GM21723 (cell line): ENCODE results near the gene BACH2.
"Not testable (repeated sequence)": the region's sequence is repeated elsewhere in the genome, so short reads cannot be mapped to it uniquely, and the experiment has no call there.

ENCODE experiments used
- ATAC-seq: cut with Tn5 transposase; IDR thresholded peaks from one replicate; pipeline ENCODE4 v1.9.1; 2021; ENCODE audit warnings: mild to moderate bottlenecking, moderate library complexity; ENCODE audit not compliant: unreplicated experiment

BACH2 gene

GRCh38 chr6:90044833-90045381, 251.7 kb downstream of the BACH2 start:
- no peak for ATAC-seq

GRCh38 chr6:90044182-90044832, 252.3 kb downstream of the BACH2 start:
- ATAC-seq: no peak

- no peak for ATAC-seq
Observed at GRCh38 chr6:90040931-90041330, 255.7 kb downstream of the BACH2 start.

- no peak for ATAC-seq
Observed at GRCh38 chr6:90039911-90040310, 256.7 kb downstream of the BACH2 start.

- ATAC-seq: no peak
Observed at GRCh38 chr6:90038961-90039653, 257.5 kb downstream of the BACH2 start.

- no peak for ATAC-seq
Observed at GRCh38 chr6:90036963-90037362, 259.7 kb downstream of the BACH2 start.

GRCh38 chr6:90035047-90035723, 261.5 kb downstream of the BACH2 start:
- no peak for ATAC-seq

GRCh38 chr6:90033746-90034271, 262.8 kb downstream of the BACH2 start:
- no peak for ATAC-seq

GRCh38 chr6:90032489-90033212, 264.0 kb downstream of the BACH2 start:
- ATAC-seq: not testable (repeated sequence)

- no peak for ATAC-seq
Observed at GRCh38 chr6:90028995-90029635, 267.5 kb downstream of the BACH2 start.

GRCh38 chr6:90028066-90028778, 268.4 kb downstream of the BACH2 start:
- no peak for ATAC-seq

GRCh38 chr6:90026216-90026615, 270.4 kb downstream of the BACH2 start:
- ATAC-seq: no peak

GRCh38 chr6:90025523-90026061, 271.1 kb downstream of the BACH2 start:
- ATAC-seq: no peak

GRCh38 chr6:90024633-90025032, 272.0 kb downstream of the BACH2 start:
- no peak for ATAC-seq

- no peak for ATAC-seq
Observed at GRCh38 chr6:90021711-90022110, 274.9 kb downstream of the BACH2 start.

GRCh38 chr6:90020746-90021145, 275.9 kb downstream of the BACH2 start:
- no peak for ATAC-seq

- no peak for ATAC-seq
Observed at GRCh38 chr6:90019216-90019615, 277.4 kb downstream of the BACH2 start.

- ATAC-seq: no peak
Observed at GRCh38 chr6:90015883-90016282, 280.8 kb downstream of the BACH2 start.

- ATAC-seq: no peak
Observed at GRCh38 chr6:90008908-90009501, 287.6 kb downstream of the BACH2 start.
